ENCODE data around the gene PC. TPM values are rescaled to one million over a fixed set of nuclear protein-coding genes. Genes with fewer than 3 reads are reported as not detected.
A peak's percentile ranks its signal among the peaks of the same experiment; 100 is the strongest.

Gene PC
- polyA plus RNA-seq, 1 of the 3 experiments (the other 2 are of a cell fraction) = 9.7 TPM

DNA sequence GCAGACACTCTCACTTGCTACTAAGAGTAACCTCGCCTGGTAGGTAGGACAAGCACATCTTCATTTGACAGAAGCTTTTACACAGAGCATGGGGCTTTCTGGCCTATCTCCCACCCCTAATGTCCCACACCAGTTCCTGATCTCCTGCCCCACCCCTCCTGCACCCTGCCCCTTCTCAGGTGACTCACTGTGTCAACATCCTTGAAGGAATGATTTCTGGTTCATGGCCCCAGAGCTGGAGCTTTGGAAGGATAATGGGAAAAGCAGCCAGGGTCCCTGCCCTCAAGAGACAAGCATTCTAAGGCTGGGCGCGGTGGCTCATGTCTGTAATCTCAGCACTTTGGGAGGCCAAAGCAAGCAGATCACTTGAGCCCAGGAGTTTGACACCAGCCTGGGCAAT lies 54.1 kb downstream of the PC start:
- H3K4me3 ChIP-seq (ENCODE audit: low read depth in 2 of 2, low read length in 1 of 2) = no peak overlapping the region
- H3K27ac ChIP-seq (ENCODE audit: low read depth in 2 of 2, low read length in 1 of 2) = no peak overlapping the region
- no peaks in the 10 kb centered on the region for H3K4me1 ChIP-seq (ENCODE audit: control insufficient read depth in 1 of 2, insufficient read depth in 2 of 2, low read depth in 1 of 2, low read length in 1 of 2)
- no peaks in the 10 kb centered on the region for H3K79me2 ChIP-seq (ENCODE audit: insufficient read depth)
- H3K36me3 ChIP-seq (replicated peaks in 1 of 2; ENCODE audit: control insufficient read depth in 1 of 2, insufficient read depth in 2 of 2, low read length in 1 of 2) = no peaks in the 10 kb centered on the region
- H2AFZ ChIP-seq (ENCODE audit: low read depth) = no peak overlapping the region
- CTCF ChIA-PET = interaction anchor here (0.7 to 1.8 kb wide), 2 partner anchors 23 to 71 kb away, joined by 3 to 6 read pairs; no protein-coding TSS in a partner anchor
- no peaks in the 10 kb centered on the region for H3K27me3 ChIP-seq (ENCODE audit: insufficient read depth)
- no peak overlapping the region for H3K9ac ChIP-seq
- H3F3A ChIP-seq (replicated peaks; ENCODE audit: insufficient read depth) = no peaks in the 10 kb centered on the region
- no peaks in the 10 kb centered on the region for H4K20me1 ChIP-seq (ENCODE audit: insufficient read depth)
- POLR2A ChIA-PET = no interaction called here
- no peaks in the 10 kb centered on the region for H3K9me3 ChIP-seq
- H3K4me2 ChIP-seq = no peak overlapping the region
- no peaks in the 10 kb centered on the region for H3K9me2 ChIP-seq
- no peak for TF ChIP-seq IRF3 (IDR thresholded peaks at IDR 0.05; ENCODE audit: low read depth, low read length)
- TF ChIP-seq TEAD4 (IDR thresholded peaks at IDR 0.05; ENCODE audit: borderline replicate concordance, insufficient read depth) = no peak
- no peak for TF ChIP-seq PBX3 (IDR thresholded peaks at IDR 0.05)
- no peak for TF ChIP-seq FOXM1 (IDR thresholded peaks at IDR 0.05; ENCODE audit: low read depth)
- no peak for TF ChIP-seq MAX (IDR thresholded peaks at IDR 0.05; ENCODE audit: low read depth)
- no peak for TF ChIP-seq JUND (IDR thresholded peaks at IDR 0.05)
- TF ChIP-seq RFX5 (IDR thresholded peaks at IDR 0.05; ENCODE audit: low read length) = no peak
- no peak for TF ChIP-seq ELF1 (IDR thresholded peaks at IDR 0.05)
- no peak for TF ChIP-seq MEF2A (IDR thresholded peaks at IDR 0.05; ENCODE audit: borderline replicate concordance, low read depth)
- no peak for TF ChIP-seq TAF1 (IDR thresholded peaks at IDR 0.05; ENCODE audit: borderline replicate concordance, low read depth, low read length)
- TF ChIP-seq FOSL2 (IDR thresholded peaks at IDR 0.05; ENCODE audit: borderline replicate concordance, low read depth) = no peak
- DNase-seq = peak; percentile 6
- WGBS (ENCODE audit: low lambda C conversion rate) = 95% methylated on average over 3 of the region's 3 CpGs

GRCh38 chr11:66902486-66903177 lies 55.6 kb downstream of the PC start:
- Histone ChIP-seq H3K27me3 (ENCODE audit: insufficient read depth) (no peaks in the 10 kb centered on the region), H3K9ac (no peak overlapping the region), H3K79me2 (ENCODE audit: insufficient read depth) (no peaks in the 10 kb centered on the region), H3K9me3 (no peaks in the 10 kb centered on the region), H3K4me3 (ENCODE audit: low read depth in 2 of 2, low read length in 1 of 2) (no peak overlapping the region), H3K9me2 (no peaks in the 10 kb centered on the region), H3K36me3 (replicated peaks in 1 of 2; ENCODE audit: control insufficient read depth in 1 of 2, insufficient read depth in 2 of 2, low read length in 1 of 2) (no peaks in the 10 kb centered on the region), H4K20me1 (ENCODE audit: insufficient read depth) (no peaks in the 10 kb centered on the region), H2AFZ (ENCODE audit: low read depth) (no peak overlapping the region), H3F3A (replicated peaks; ENCODE audit: insufficient read depth) (no peaks in the 10 kb centered on the region), H3K27ac (ENCODE audit: low read depth in 2 of 2, low read length in 1 of 2) (no peak overlapping the region), H3K4me1 (ENCODE audit: control insufficient read depth in 1 of 2, insufficient read depth in 2 of 2, low read depth in 1 of 2, low read length in 1 of 2) (no peaks in the 10 kb centered on the region), H3K4me2 (no peak overlapping the region)
- 91% methylated on average over 15 of the region's 15 CpGs for WGBS (ENCODE audit: low lambda C conversion rate)
- DNase-seq = peak; percentile 8
- TF ChIP-seq RAD21 (IDR thresholded peaks at IDR 0.05; ENCODE audit: low read length) (no peak), FOXJ3 (CRISPR knock-in tag; IDR thresholded peaks at IDR 0.05) (no peak), IRF3 (IDR thresholded peaks at IDR 0.05; ENCODE audit: low read depth, low read length) (no peak), JUND (IDR thresholded peaks at IDR 0.05) (no peak), RFX5 (IDR thresholded peaks at IDR 0.05; ENCODE audit: low read length) (no peak), NFIC (IDR thresholded peaks at IDR 0.05; ENCODE audit: borderline replicate concordance) (no peak), YY1 (IDR thresholded peaks at IDR 0.05; ENCODE audit: low read depth) (no peak), ELF1 (IDR thresholded peaks at IDR 0.05) (no peak), ZBTB33 (IDR thresholded peaks at IDR 0.05; ENCODE audit: borderline replicate concordance, low read depth) (no peak), SMC3 (IDR thresholded peaks at IDR 0.05; ENCODE audit: low read depth, low read length) (no peak)
- POLR2A ChIA-PET = no interaction called here
- CTCF ChIA-PET = interaction anchor here (1.8 to 2.6 kb wide), 2 partner anchors 19 to 21 kb away, joined by 6 to 12 read pairs; no protein-coding TSS in a partner anchor

Data from SK-N-SH (cell line).